Natural killer cell treated with Interleukin-12 subunit alpha and Interleukin-12 subunit beta and Interleukin-15 and Interleukin-18, amount 100 ng/mL, for 72 hours (primary cell): ENCODE results near the gene CRB2. TPM values are rescaled to one million over a fixed set of nuclear protein-coding genes. Genes with fewer than 3 reads are reported as not detected.

Experiments used
- ATAC-seq, 2 donors: fragments of 150-1000 bp; cut with Tn5 transposase in 1 of 2; sonication (Bioruptor Pico), chemical (Tn5 transposase) in 1 of 2; 2 replicates each; pipeline ENCODE4 v1.10.0; 2021
- DNase-seq: peaks from one replicate; pipeline ENCODE4 v3.0.0; 2022; ENCODE audit warnings: low spot score
- H3K27ac Mint-ChIP-seq, 2 donors: 1 replicate in 1 of 2; 2 replicates in 1 of 2; pipeline ENCODE4 v1.8.0; 2022; ENCODE audit warnings: mixed read lengths in 2 of 2, mild to moderate bottlenecking in 1 of 2, moderate library complexity in 1 of 2
- H3K27me3 Mint-ChIP-seq, 2 donors: 1 replicate in 1 of 2; 2 replicates in 1 of 2; pipeline ENCODE4 v1.8.0; 2022; ENCODE audit warnings: mixed read lengths in 2 of 2
- H3K36me3 Mint-ChIP-seq: one replicate; pipeline ENCODE4 v1.8.0; 2022; ENCODE audit warnings: mixed read lengths
- H3K4me1 Mint-ChIP-seq, 2 donors: 1 replicate in 1 of 2; 2 replicates in 1 of 2; pipeline ENCODE4 v1.8.0; 2022; ENCODE audit warnings: low read depth in 2 of 2, mixed read lengths in 2 of 2, mild to moderate bottlenecking in 1 of 2
- H3K4me3 Mint-ChIP-seq: one replicate; pipeline ENCODE4 v1.8.0; 2022; ENCODE audit warnings: mixed read lengths
- H3K9me3 Mint-ChIP-seq: 2 replicates; pipeline ENCODE4 v1.8.0; 2022; ENCODE audit warnings: mixed read lengths
- total RNA-seq, 2 donors: library from RNA; stranded (reverse); gene quantifications; one replicate each; pipeline ENCODE4 v1.2.3, GENCODE V29; 2022

Gene CRB2
- total RNA-seq, 2 donors from 2014 or later = not detected

DNA sequence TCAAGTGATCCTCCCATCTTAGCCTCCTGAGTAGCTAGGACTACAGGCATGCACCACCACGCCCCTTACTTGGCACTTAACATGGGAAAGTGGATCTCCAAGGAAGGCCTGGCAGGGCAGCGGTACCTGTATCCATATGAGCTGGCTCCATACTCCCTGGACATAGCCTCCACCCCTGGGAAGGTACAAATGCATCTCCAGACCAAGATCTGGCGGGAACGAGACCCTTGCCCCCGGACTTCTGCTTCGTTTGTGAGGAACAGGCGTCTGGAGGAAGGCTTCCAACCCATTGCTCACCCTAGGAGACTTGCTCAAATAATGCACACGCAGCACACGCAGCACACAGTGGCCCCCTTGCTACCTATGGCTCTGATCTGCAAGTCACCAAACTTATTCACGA lies 55.2 kb downstream of the CRB2 start:
- Mint-ChIP-seq H3K27me3 (no peaks in the 10 kb centered on the region), H3K27ac (no peak overlapping the region), H3K9me3 (no peaks in the 10 kb centered on the region), H3K4me1 (peaks cover 0 to 3% of the 10 kb centered on the region in 2 donors), H3K36me3 (no peaks in the 10 kb centered on the region), H3K4me3 (no peak overlapping the region)
- DNase-seq (no peak), ATAC-seq (no peak)

DNA sequence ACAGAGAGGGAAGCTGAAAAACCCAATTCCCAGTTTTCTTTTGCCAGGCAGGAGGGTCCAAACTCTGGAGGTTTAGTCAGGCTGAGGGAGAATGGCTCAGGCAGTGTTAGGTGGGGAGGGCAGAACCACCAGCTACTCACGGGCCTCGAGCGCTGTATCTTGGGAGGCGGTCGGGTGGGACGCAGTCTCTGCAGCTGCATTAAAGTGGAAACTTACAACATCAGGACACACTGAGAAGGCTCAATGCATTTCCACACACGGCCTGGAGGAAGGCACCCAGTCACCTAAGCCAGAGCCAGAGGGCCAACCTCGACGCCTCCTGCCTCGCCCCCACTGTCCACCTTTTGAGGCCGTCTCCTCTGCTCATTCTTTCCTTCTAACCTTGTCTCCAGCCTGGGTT lies 55.6 kb downstream of the CRB2 start:
- no peak overlapping the region for H3K4me3 Mint-ChIP-seq
- H3K4me1 Mint-ChIP-seq = peaks cover 0 to 3% of the 10 kb centered on the region in 2 donors
- no peak overlapping the region for H3K27ac Mint-ChIP-seq
- H3K36me3 Mint-ChIP-seq = no peaks in the 10 kb centered on the region
- no peak for ATAC-seq
- H3K9me3 Mint-ChIP-seq = no peaks in the 10 kb centered on the region
- DNase-seq = no peak
- no peaks in the 10 kb centered on the region for H3K27me3 Mint-ChIP-seq

DNA sequence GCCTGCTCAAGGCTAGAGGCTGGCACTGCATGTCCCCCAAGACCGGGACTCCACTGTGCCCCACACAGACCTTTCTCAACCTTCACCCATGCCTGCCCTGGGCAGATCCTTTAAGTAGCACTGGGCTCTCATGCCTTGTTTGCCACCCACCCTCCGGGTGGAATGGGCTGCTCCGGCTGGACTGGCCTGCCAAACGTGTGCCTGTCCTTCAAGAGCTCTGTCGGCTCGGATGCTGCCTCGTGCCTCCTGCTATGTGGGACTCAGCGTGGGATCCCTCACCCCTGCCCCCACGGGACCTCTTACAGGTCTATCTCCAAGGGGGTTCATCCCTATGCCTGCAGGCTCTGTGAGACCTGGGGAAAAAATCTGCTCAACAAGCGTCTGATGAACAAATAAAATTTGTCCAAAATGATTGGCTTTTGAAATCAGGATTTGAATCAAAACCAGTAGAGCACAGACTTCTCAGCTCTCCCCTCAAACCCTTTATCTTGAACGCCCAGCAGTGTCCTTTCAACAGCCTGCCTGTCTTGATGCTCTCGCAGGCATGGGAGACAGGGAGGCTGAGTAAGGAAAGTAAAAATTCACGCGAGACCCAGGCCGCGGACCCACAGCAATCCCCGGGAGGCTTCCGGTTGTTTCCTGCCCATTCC lies 56.3 kb downstream of the CRB2 start:
- DNase-seq (no peak), ATAC-seq (peak in 1 of 2 donors; percentile 33)
- H3K27ac Mint-ChIP-seq = no peak overlapping the region
- H3K27me3 Mint-ChIP-seq = no peaks in the 10 kb centered on the region
- H3K9me3 Mint-ChIP-seq = no peaks in the 10 kb centered on the region
- no peak overlapping the region for H3K4me3 Mint-ChIP-seq
- H3K4me1 Mint-ChIP-seq = no peaks in the 10 kb centered on the region
- no peaks in the 10 kb centered on the region for H3K36me3 Mint-ChIP-seq

DNA sequence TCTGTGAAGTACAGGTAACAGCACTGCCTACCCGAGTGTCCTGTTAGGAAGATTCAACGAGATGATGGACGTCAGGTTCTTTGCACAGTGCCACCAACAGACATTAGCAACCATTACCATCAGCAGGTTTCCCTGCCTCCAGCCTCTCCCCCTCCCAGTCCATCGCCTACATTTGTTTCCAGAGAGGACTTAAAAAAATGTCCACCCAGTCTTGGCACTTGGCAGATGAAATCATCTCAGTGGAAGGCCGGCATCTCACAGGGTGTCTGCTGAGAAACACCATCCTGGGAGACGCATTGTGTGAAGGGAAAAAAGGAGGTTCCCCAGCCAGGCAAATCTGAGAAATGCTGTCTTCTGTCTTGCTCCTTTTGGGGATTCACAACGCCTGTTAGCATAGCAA lies 58.2 kb downstream of the CRB2 start:
- ATAC-seq (no peak), DNase-seq (no peak)
- Mint-ChIP-seq H3K36me3 (no peaks in the 10 kb centered on the region), H3K27me3 (no peaks in the 10 kb centered on the region), H3K4me3 (no peak overlapping the region), H3K9me3 (no peaks in the 10 kb centered on the region), H3K4me1 (no peaks in the 10 kb centered on the region), H3K27ac (no peak overlapping the region)

DNA sequence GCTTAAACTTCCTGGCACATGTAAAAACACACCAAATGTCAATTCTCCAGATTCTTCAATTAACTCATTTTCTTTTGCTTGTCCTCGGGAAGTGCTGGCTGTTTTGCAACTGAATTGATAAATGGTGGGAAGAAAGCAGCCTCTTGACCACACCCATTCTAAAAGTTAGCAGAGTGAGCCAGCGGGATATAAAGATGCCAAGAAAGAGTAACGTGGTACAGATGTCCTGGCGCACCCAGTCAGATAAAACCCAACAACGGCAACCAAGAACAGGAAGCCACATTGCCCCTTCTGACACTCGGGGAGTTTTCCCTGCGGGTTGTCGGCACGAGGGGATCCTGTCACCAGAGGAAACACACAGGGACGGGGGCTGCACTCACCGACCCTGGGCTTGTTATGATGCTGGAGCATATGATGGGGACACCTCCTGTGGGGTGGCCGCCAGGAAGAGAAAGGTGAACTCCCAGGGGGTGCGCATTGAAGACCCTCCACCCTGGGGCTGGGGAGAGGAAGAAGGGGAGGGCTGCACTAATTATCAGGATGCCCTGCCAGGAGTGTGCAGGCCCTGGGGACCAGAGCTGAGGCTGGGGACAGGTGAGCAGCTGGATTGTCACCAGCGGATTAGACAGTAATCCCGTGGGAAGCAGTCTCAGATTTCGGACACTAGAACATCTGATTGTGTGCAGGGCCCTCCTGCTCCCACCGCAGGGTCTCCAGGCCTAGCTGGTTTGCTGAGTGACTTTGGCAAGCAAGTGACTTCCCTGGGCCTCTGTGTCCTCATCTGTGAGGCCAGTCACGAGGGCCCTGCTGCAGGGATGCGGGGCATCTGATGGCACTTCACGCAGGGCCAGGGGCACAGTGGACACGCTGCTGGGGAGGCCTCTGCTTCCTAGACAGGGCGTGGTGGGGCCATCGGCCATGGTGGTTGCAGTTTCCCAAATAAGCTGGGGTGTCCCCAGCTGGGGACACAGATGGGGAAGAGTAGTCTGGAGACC lies 59.2 kb downstream of the CRB2 start:
- Mint-ChIP-seq H3K9me3 (no peaks in the 10 kb centered on the region), H3K4me3 (no peak overlapping the region), H3K36me3 (no peaks in the 10 kb centered on the region), H3K27ac (no peak overlapping the region), H3K27me3 (no peaks in the 10 kb centered on the region), H3K4me1 (no peaks in the 10 kb centered on the region)
- DNase-seq (no peak), ATAC-seq (no peak)

DNA sequence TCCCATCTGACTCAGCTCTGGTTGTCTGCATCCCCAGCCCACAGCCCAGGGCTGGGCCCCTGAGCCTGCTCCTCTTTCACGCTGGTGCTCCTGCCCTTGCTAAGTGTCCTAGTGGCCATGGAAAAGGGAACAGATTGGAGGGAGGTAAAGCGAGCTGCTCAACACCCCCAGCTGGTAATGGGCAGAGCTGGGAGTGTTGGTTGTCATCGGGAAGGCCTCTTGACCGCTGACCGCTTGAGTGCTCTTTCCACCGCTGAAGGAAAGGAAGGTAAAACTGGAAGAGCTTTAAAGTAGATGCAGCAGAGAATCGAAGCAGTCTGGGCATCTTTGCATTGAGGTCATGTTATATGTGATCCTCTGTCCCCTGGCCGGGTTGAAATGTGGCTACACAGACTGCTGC lies 60.2 kb downstream of the CRB2 start:
- ATAC-seq (no peak), DNase-seq (no peak)
- H3K4me3 Mint-ChIP-seq = no peak overlapping the region
- no peaks in the 10 kb centered on the region for H3K9me3 Mint-ChIP-seq
- H3K36me3 Mint-ChIP-seq = no peaks in the 10 kb centered on the region
- H3K27me3 Mint-ChIP-seq = no peaks in the 10 kb centered on the region
- H3K4me1 Mint-ChIP-seq = no peaks in the 10 kb centered on the region
- no peak overlapping the region for H3K27ac Mint-ChIP-seq

DNA sequence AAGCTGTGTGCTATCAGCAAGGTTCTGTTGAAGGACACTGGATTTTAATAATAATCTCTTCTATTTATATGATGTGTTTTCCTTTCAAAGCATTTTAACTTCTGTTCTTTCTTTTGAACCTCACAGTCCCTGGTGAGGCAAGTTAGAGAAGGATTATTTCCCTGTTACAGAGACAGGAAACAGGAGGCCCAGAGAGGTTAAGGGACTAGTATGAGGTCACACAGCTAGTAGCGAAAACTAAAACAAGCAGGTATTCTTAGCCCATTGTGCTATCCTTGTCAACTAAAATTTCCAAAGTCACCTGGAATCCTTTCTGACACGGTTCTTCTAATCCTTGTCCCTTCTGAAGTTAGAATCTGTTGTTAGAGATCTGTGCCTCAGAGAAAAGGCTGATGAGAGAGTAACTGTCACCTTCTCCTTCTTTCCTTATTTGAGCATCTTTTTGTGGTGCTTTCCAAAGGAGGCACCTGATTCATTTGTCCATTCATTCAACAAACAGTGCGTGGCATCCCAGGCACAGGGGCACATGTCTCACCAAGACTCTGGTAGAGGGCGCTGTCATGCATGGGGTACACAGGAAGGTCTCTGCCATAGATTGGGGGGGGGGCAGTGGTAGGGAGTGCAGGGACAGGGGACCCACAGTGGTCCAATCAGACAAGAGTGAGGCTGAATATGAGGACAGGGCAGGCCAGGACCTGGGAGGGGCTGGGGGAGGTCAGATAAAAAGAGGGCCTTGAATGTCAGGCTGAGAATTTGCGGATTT lies 61.5 kb downstream of the CRB2 start:
- Mint-ChIP-seq H3K4me1 (no peaks in the 10 kb centered on the region), H3K4me3 (no peak overlapping the region), H3K27ac (no peak overlapping the region), H3K9me3 (no peaks in the 10 kb centered on the region), H3K27me3 (no peaks in the 10 kb centered on the region), H3K36me3 (no peaks in the 10 kb centered on the region)
- DNase-seq (no peak), ATAC-seq (no peak)

DNA sequence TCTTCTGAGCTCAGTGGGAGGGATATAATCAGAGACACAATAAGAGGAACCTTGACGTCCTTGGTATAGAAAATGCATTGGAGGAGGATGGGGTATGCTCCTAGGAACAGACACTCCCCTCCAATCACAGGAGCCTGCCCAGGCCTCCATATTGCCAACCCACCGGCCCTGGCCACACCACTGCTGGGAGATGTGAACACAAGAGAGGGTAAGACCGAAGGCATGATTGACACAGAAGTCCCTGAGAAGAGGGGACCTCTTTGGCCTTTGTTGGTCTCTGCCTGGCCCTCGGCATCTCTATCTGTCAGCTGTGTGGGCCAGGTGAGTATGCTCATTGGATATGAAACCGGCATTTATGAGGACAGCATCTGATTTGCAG lies 62.0 kb downstream of the CRB2 start:
- Mint-ChIP-seq H3K27ac (no peak overlapping the region), H3K4me3 (no peak overlapping the region), H3K36me3 (no peaks in the 10 kb centered on the region), H3K27me3 (no peaks in the 10 kb centered on the region), H3K4me1 (no peaks in the 10 kb centered on the region), H3K9me3 (no peaks in the 10 kb centered on the region)
- ATAC-seq (no peak), DNase-seq (no peak)

DNA sequence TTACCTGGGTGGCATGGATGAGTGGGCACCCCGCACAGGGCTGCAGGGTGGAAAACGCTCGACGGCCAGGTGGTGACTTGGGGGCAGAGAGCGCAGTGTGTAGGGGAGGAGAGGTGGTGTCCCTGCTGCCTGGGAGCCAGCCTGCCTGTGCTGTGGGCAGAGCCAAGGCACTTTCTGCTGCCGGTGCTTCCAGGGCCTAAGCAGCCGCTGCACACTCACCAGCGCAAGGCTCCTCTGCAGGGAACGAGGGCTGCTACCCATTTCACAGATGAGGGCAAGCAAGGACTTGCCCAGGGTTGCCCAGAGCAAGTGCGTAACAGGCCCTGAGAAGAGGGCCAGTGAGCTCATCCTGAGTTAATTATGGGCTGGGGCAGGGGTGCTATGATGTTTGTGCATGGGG lies 62.5 kb downstream of the CRB2 start:
- H3K27ac Mint-ChIP-seq = no peak overlapping the region
- no peaks in the 10 kb centered on the region for H3K27me3 Mint-ChIP-seq
- no peaks in the 10 kb centered on the region for H3K9me3 Mint-ChIP-seq
- no peak for ATAC-seq
- DNase-seq = no peak
- H3K4me3 Mint-ChIP-seq = no peak overlapping the region
- H3K36me3 Mint-ChIP-seq = no peaks in the 10 kb centered on the region
- H3K4me1 Mint-ChIP-seq = no peaks in the 10 kb centered on the region

DNA sequence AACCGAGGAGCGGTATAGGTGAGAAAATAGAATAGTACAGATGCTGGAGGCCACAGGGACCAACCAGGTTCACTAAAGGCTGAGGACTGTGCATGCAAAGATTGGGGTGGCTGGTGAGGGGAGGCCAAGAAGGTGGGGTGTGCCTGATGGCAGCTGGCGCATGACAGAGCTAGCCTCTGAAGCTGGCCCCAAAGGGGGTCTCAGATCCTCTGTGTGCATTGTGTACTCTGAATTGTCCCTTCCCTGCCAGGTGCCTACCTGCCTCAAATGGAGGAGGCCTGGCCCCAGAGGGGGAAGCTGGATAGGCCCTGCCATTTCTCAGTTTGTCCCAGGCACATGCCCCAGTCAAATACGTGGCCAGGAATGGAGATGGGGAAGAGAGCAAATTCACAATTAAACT lies 63.1 kb downstream of the CRB2 start:
- Mint-ChIP-seq H3K36me3 (no peaks in the 10 kb centered on the region), H3K27ac (no peak overlapping the region), H3K27me3 (no peaks in the 10 kb centered on the region)

DNA sequence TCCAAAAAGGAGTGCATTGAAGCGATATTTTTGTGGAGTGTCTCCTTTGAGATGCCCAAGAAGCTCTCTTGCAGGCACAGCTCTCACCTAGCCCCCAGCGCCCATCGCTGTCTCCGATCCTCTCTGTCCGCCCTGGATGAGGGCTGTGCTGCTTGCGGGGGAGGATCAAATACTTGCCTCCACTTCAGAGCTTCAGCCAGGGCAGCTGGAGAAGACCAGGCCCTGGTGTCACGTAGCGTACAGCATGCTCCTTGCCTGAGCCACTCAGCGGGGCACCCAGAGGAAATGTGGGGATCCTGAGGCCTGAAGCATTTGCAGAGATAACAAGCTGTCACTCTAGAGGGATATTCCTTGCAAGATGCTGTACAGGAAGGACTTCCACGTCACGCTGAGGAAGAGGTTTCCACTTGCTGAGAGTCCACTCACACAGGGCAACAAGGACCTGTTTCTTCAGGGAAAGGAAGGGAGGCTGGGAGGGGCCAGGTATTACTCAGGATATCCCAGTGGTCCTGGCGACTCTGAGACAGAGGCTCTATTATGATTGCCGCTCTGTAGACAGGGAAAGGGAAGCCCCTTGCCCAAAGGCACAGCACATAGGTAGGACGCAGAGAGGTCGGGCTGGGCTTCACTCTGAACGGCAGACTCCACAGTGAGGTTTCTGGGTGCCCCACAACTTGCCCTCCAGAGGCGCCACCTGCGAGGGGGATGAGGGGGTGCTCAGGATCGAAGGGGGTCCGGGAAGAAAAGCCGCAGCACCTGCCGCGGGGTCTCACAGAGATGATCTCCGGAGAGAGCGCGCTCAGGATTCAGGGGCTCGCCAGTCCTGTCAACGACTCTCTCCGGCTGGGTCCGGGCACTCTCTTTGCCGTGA lies 64.0 kb downstream of the CRB2 start:
- Mint-ChIP-seq H3K27me3 (no peaks in the 10 kb centered on the region), H3K4me1 (no peaks in the 10 kb centered on the region), H3K27ac (no peak overlapping the region), H3K4me3 (no peak overlapping the region), H3K36me3 (no peaks in the 10 kb centered on the region), H3K9me3 (no peaks in the 10 kb centered on the region)
- ATAC-seq (no peak), DNase-seq (no peak)

More for the DNA sequence above, 63.1 kb downstream of the CRB2 start:
- no peak for DNase-seq
- no peaks in the 10 kb centered on the region for H3K9me3 Mint-ChIP-seq
- ATAC-seq = no peak
- no peak overlapping the region for H3K4me3 Mint-ChIP-seq
- no peaks in the 10 kb centered on the region for H3K4me1 Mint-ChIP-seq

DNA sequence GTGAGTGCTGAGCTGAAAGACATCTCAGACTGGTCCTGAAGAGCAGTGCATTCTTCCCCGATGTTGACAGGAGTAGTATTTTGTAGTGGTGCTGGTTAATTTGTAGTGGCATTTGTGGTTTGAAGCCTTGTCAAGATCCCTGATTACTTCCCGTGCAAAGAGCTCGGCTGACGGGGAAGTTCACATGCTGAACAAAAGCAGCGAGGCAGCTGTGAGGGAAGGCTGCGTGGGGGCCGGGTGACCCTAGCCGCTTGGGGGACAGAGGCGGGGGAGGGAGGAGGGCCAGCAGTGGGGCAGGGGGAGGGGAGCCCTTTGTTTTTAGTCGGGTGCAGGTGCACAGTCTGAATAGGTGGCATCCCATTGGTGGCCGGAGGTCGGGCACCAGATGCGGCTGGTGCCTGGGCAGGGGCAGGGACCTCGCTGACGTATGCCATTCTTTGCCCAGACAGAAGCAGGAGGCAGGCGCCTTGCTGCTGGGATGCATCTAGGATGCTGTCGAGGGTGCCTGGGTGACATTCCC lies 64.7 kb downstream of the CRB2 start:
- Mint-ChIP-seq H3K27ac (no peak overlapping the region), H3K4me1 (no peaks in the 10 kb centered on the region), H3K36me3 (no peaks in the 10 kb centered on the region), H3K4me3 (no peak overlapping the region), H3K27me3 (no peaks in the 10 kb centered on the region), H3K9me3 (no peaks in the 10 kb centered on the region)
- DNase-seq = no peak
- no peak for ATAC-seq

DNA sequence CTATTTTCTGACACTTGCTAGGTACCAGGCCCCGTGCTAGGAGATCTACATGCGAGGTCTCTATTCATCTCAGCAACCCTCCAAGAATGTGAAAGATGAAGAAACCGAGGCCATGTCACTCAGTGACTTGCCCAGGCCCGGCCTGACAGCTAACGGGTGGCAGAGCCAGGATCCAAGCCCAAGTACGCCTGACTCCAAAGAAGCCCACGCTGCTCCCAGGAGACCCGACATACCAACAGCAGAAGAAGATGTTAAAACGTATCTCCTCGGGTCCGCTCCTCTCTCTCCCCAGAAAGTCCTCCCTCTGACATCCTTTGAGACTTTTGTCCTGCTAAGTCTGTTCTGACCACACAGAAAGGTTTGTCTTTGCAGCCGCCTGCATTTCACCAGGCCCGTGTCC lies 65.2 kb downstream of the CRB2 start:
- no peaks in the 10 kb centered on the region for H3K36me3 Mint-ChIP-seq
- H3K27ac Mint-ChIP-seq = no peak overlapping the region
- no peak for ATAC-seq
- DNase-seq = no peak
- H3K4me1 Mint-ChIP-seq = no peaks in the 10 kb centered on the region
- no peak overlapping the region for H3K4me3 Mint-ChIP-seq
- H3K27me3 Mint-ChIP-seq = no peaks in the 10 kb centered on the region
- H3K9me3 Mint-ChIP-seq = no peaks in the 10 kb centered on the region
